Panc1 (cell line): ENCODE measurements around the gene HMGXB4.

ENCODE experiments used
- CTCF ChIP-seq: fragments of 450-650 bp; IDR thresholded peaks from 2 replicates; pipeline ENCODE4 v1.5.1; 2017; ENCODE audit warnings: mild to moderate bottlenecking
- REST ChIP-seq, 2 experiments: IDR thresholded peaks; 2 replicates each; pipeline ENCODE4 v1.6.1; 2011 to 2012; ENCODE audit warnings: low read depth in 2 of 2, control low read depth in 1 of 2, low read length in 1 of 2, mild to moderate bottlenecking in 1 of 2, moderate library complexity in 1 of 2; ENCODE audit not compliant: insufficient read depth in 1 of 2

GRCh38 chr22:35264986-35265385 is 7.7 kb downstream of the HMGXB4 start:
- no peak for TF ChIP-seq REST (IDR thresholded peaks at IDR 0.05; ENCODE audit: insufficient read depth in 1 of 2, low read depth in 2 of 2, low read length in 1 of 2)
- no peak for TF ChIP-seq CTCF
